ENCODE results near the gene YWHAH. TPM values are rescaled to one million over a fixed set of nuclear protein-coding genes. Genes with fewer than 3 reads are reported as not detected.

Gene YWHAH
- polyA plus RNA-seq, 2 of the 4 experiments (the other 2 are of a cell fraction), result 91.9 to 137 TPM

DNA sequence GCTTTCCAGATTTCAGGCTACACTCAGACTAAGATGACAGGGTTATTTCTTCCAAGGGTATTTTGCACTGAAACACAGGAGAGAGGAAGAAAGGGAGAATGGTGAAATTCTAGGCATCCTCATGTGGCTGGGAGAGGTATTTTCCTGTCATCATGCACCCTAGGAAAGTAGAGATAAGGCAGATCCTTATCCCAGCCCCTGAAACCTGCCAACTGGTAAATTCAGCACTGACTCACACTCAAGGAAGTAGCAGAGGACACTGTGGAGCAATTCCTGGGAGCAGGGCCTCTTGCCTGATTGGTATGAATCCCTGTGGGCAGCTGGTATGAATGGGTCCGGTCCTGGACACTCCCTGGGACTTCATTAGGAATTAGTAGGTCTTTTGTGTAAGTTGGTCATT lies 61.1 kb downstream of the YWHAH start:
- DNase-seq (ENCODE audit: low read depth in 1 of 2, low spot score in 1 of 2) (peak in 1 of 2 experiments; percentile 40), FAIRE-seq (no peak), ATAC-seq (peak; percentile 60 to 76; a peak in 5 of 6 replicates)
- TF ChIP-seq, protein P1, sequence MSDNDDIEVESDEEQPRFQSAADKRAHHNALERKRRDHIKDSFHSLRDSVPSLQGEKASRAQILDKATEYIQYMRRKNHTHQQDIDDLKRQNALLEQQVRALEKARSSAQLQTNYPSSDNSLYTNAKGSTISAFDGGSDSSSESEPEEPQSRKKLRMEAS (IDR thresholded peaks at IDR 0.05), result no peak
- WGBS (ENCODE audit: missing lambda C conversion rate), result 0% methylated on average over 1 of the region's 1 CpG
- ChIA-PET CTCF (interaction anchor here (1.3 kb wide), 1 partner anchor 37 kb away, joined by 4 read pairs; the partner anchor contains the start of gene SLC5A1), POLR2A (no interaction called here)
- Histone ChIP-seq H3K27ac (no peak overlapping the region), H3K4me1 (no peaks in the 10 kb centered on the region), H3K4me3 (no peak overlapping the region), H3K4me2 (no peak overlapping the region), H3K9me3 (peaks cover 2% of the 10 kb centered on the region; the same call in 1 of the 3 replicates)

Small RNAs within 50 kb of the gene (small RNA-seq; reads per million reads assigned to genes)
- gene RN7SL305P, result 0 reads per million in 6 experiments

Other genes with a start within 250 kb of the YWHAH start
- 15.7 and 16.3 TPM in 2 replicates for gene PRR14L, start 194.4 kb upstream of the YWHAH start, polyA plus RNA-seq (2011; rRNA removed)
- gene PRR14L, start 194.4 kb upstream of the YWHAH start, polyA plus RNA-seq (2017; fragmentation: RNase III; extraction: RNeasy Plus Mini Kit Qiagen cat#74134 plus additional on column Dnase treatment), result 5.6 to 6.0 TPM (median 5.9 TPM) in 3 replicates
- 6.1 and 10.1 TPM in 2 replicates for gene DEPDC5, start 190.5 kb upstream of the YWHAH start, polyA plus RNA-seq (2011; rRNA removed)
- gene DEPDC5, start 190.5 kb upstream of the YWHAH start, polyA plus RNA-seq (2017; fragmentation: RNase III; extraction: RNeasy Plus Mini Kit Qiagen cat#74134 plus additional on column Dnase treatment), result 4.0 to 4.4 TPM (median 4.2 TPM) in 3 replicates
- 0.04 and 0.08 TPM in 2 replicates for gene SLC5A1, start 98.7 kb downstream of the YWHAH start, polyA plus RNA-seq (2011; rRNA removed)
- 0.01 to 0.03 TPM in 2 of 3 replicates, not detected in the other for gene SLC5A1, start 98.7 kb downstream of the YWHAH start, polyA plus RNA-seq (2017; fragmentation: RNase III; extraction: RNeasy Plus Mini Kit Qiagen cat#74134 plus additional on column Dnase treatment)
- gene C22orf42, start 214.8 kb downstream of the YWHAH start, polyA plus RNA-seq (2011; rRNA removed), result not detected in 2 replicates
- not detected in 3 replicates for gene C22orf42, start 214.8 kb downstream of the YWHAH start, polyA plus RNA-seq (2017; fragmentation: RNase III; extraction: RNeasy Plus Mini Kit Qiagen cat#74134 plus additional on column Dnase treatment)

Measured in A549 (cell line).